PC-9 (cell line): Measurements from ENCODE around the gene KMT5C. TPM values are rescaled to one million over a fixed set of nuclear protein-coding genes. Genes with fewer than 3 reads are reported as not detected.

Experiments used
- BruUV-seq: library from RNA; stranded (reverse); fragments of 400-500 nt; replicated peaks from 2 replicates; lab custom pipeline; 2021; lab: Mats Ljungman, UMichigan
- CTCF ChIA-PET: fragments of 300-600 bp; sonication (Branson Sonifier 250); formaldehyde crosslinking; loops from one replicate; lab custom pipeline; 2022; ENCODE audit warnings: antibody characterized with exemption; lab: Charles Lee
- POLR2A ChIA-PET: fragments of 300-600 bp; sonication (Branson Sonifier 250); formaldehyde crosslinking; loops from one replicate; lab custom pipeline; 2022; ENCODE audit warnings: antibody characterized with exemption; ENCODE audit not compliant: unreplicated experiment; lab: Charles Lee
- DNase-seq, 2 experiments: peaks; one replicate each; pipeline versions ENCODE4 v3.0.0 to v3.0.0-alpha.2; 2015 to 2022; ENCODE audit warnings: mixed read lengths in 1 of 2
- H2AFZ ChIP-seq: fragments of 200-600 bp; sonication (generic); 2 replicates; pipeline ENCODE4 v1.8.1; 2017; ENCODE audit warnings: antibody characterized with exemption
- H3F3A ChIP-seq: fragments of 200-600 bp; sonication (generic); 2 replicates; pipeline ENCODE4 v1.8.1; 2017; ENCODE audit warnings: antibody characterized with exemption, mild to moderate bottlenecking, low read depth; ENCODE audit not compliant: insufficient read depth
- H3K27ac ChIP-seq: fragments of 200-600 bp; sonication (generic); 2 replicates; pipeline ENCODE4 v1.6.1; 2016; ENCODE audit warnings: mixed run types
- H3K27me3 ChIP-seq: fragments of 200-600 bp; sonication (generic); 2 replicates; pipeline ENCODE4 v1.6.1; 2016; ENCODE audit warnings: low read depth, mixed run types; ENCODE audit not compliant: insufficient read depth
- H3K36me3 ChIP-seq: fragments of 200-600 bp; sonication (generic); 2 replicates; pipeline ENCODE4 v1.6.1; 2016; ENCODE audit warnings: low read depth, mixed run types
- H3K4me1 ChIP-seq: fragments of 200-600 bp; sonication (generic); replicated peaks from 2 replicates; pipeline ENCODE4 v1.6.1; 2016; ENCODE audit warnings: mixed run types; ENCODE audit not compliant: insufficient read depth
- H3K4me2 ChIP-seq: fragments of 200-600 bp; sonication (generic); 2 replicates; pipeline ENCODE4 v1.6.1; 2017; ENCODE audit warnings: mixed run types
- H3K4me3 ChIP-seq: fragments of 200-600 bp; sonication (generic); 2 replicates; pipeline ENCODE4 v1.6.1; 2016; ENCODE audit warnings: mixed run types
- H3K79me2 ChIP-seq: fragments of 200-600 bp; sonication (generic); 2 replicates; pipeline ENCODE4 v1.6.1; 2017; ENCODE audit warnings: low read depth, mixed run types
- H3K9me2 ChIP-seq: fragments of 200-600 bp; sonication (generic); 2 replicates; pipeline ENCODE4 v1.8.1; 2017; ENCODE audit warnings: mild to moderate bottlenecking; ENCODE audit not compliant: insufficient read depth
- H3K9me3 ChIP-seq: fragments of 200-600 bp; sonication (generic); 2 replicates; pipeline ENCODE4 v1.8.1; 2016; ENCODE audit warnings: low read depth; ENCODE audit not compliant: insufficient read depth
- H4K20me1 ChIP-seq: fragments of 200-600 bp; sonication (generic); 2 replicates; pipeline ENCODE4 v1.8.1; 2017; ENCODE audit not compliant: insufficient read depth
- CTCF ChIP-seq: fragments of 200-600 bp; sonication (generic); conservative IDR thresholded peaks from 2 replicates; pipeline ENCODE4 v1.6.1; 2017; ENCODE audit warnings: mixed run types, antibody characterized with exemption, mild to moderate bottlenecking, moderate library complexity
- EZH2 ChIP-seq: fragments of 200-600 bp; sonication (generic); IDR thresholded peaks from 2 replicates; pipeline ENCODE4 v1.8.0; 2017; ENCODE audit warnings: antibody characterized with exemption, low read depth
- intact Hi-C: fragments of 100-400 bp; cut with micrococcal nuclease; formaldehyde crosslinking; loops from one replicate; pipeline ENCODE4 v1.10.0; 2022; ENCODE audit not compliant: unreplicated experiment
- total RNA-seq: library from RNA; stranded (reverse); gene quantifications from 2 replicates; pipeline ENCODE4 v1.2.3, GENCODE V29; 2021

The KMT5C gene
- total RNA-seq, 1 experiment from 2014 or later, result 71.6 TPM

- Histone ChIP-seq H3K36me3 (peaks cover 21% of the 10 kb centered on the region), H3K27ac (no peak overlapping the region), H3K4me3 (no peak overlapping the region), H3F3A (peaks cover 80% of the 10 kb centered on the region), H3K79me2 (peaks cover 22% of the 10 kb centered on the region), H3K9me3 (no peaks in the 10 kb centered on the region), H3K9me2 (no peaks in the 10 kb centered on the region), H4K20me1 (peaks cover 42% of the 10 kb centered on the region), H3K27me3 (no peaks in the 10 kb centered on the region), H2AFZ (no peak overlapping the region), H3K4me1 (peaks cover 9% of the 10 kb centered on the region), H3K4me2 (no peak overlapping the region)
- no TSS peak for BruUV-seq
- no peak for DNase-seq
- ChIA-PET POLR2A (interaction anchor here (0.7 kb wide), 1 partner anchor 114 kb away, joined by 9 read pairs; no protein-coding TSS in a partner anchor), CTCF (no interaction called here)
- TF ChIP-seq EZH2 (no peak), CTCF (no peak)
- intact Hi-C loops, result no loop called here
Observed at GRCh38 chr19:55392820-55393761, 53.4 kb downstream of the KMT5C start.

Other genes starting within 250 kb of the KMT5C start
- 110 and 114 TPM in 2 replicates for gene PPP1R12C, start 222.2 kb upstream of the KMT5C start, total RNA-seq
- gene TNNT1, start 190.7 kb upstream of the KMT5C start, total RNA-seq, result 228 and 266 TPM in 2 replicates
- gene TNNI3, start 182.1 kb upstream of the KMT5C start, total RNA-seq, result 13.7 and 18.2 TPM in 2 replicates
- 51.8 and 76.6 TPM in 2 replicates for gene DNAAF3, start 173.3 kb upstream of the KMT5C start, total RNA-seq
- gene SYT5, start 159.6 kb upstream of the KMT5C start, total RNA-seq, result 1.3 and 2.8 TPM in 2 replicates
- gene PTPRH, start 130.4 kb upstream of the KMT5C start, total RNA-seq, result 11.7 and 21.4 TPM in 2 replicates
- 18.1 and 18.4 TPM in 2 replicates for gene TMEM86B, start 111.1 kb upstream of the KMT5C start, total RNA-seq
- 136 and 159 TPM in 2 replicates for gene PPP6R1, start 80.9 kb upstream of the KMT5C start, total RNA-seq
- 66.2 and 79.6 TPM in 2 replicates for gene HSPBP1, start 59.8 kb upstream of the KMT5C start, total RNA-seq
- gene BRSK1, start 55.9 kb upstream of the KMT5C start, total RNA-seq, result 6.5 and 14.4 TPM in 2 replicates
- gene TMEM150B, start 14.5 kb upstream of the KMT5C start, total RNA-seq, result not detected in 2 replicates
- 3.3 and 3.7 TPM in 2 replicates for gene COX6B2, start 14.8 kb downstream of the KMT5C start, total RNA-seq
- gene GARIN5B, start 23.4 kb downstream of the KMT5C start, total RNA-seq, result 0.11 TPM in 1 of 2 replicates, not detected in the other
- 4.1 and 6.6 TPM in 2 replicates for gene IL11, start 30.6 kb downstream of the KMT5C start, total RNA-seq
- not detected in 2 replicates for gene TMEM190, start 37.0 kb downstream of the KMT5C start, total RNA-seq
- 40.4 and 94.5 TPM in 2 replicates for gene TMEM238, start 44.4 kb downstream of the KMT5C start, total RNA-seq
- gene RPL28, start 46.1 kb downstream of the KMT5C start, total RNA-seq, result 2,433 and 2,547 TPM in 2 replicates
- 359 and 395 TPM in 2 replicates for gene UBE2S, start 67.9 kb downstream of the KMT5C start, total RNA-seq
- not detected in 2 replicates for gene SHISA7, start 103.4 kb downstream of the KMT5C start, total RNA-seq
- gene ISOC2, start 121.8 kb downstream of the KMT5C start, total RNA-seq, result 92.4 and 113 TPM in 2 replicates
- 0.73 and 0.74 TPM in 2 replicates for gene C19orf85, start 124.9 kb downstream of the KMT5C start, total RNA-seq
- gene ZNF628, start 136.7 kb downstream of the KMT5C start, total RNA-seq, result 17.7 and 19.3 TPM in 2 replicates
- 61.6 and 103 TPM in 2 replicates for gene NAT14, start 145.3 kb downstream of the KMT5C start, total RNA-seq
- gene SSC5D, start 148.6 kb downstream of the KMT5C start, total RNA-seq, result 3.9 and 4.8 TPM in 2 replicates
- 3.5 and 3.9 TPM in 2 replicates for gene SBK2, start 197.3 kb downstream of the KMT5C start, total RNA-seq
- 41.4 and 45.0 TPM in 2 replicates for gene SBK3, start 205.7 kb downstream of the KMT5C start, total RNA-seq
- gene ZNF579, start 241.0 kb downstream of the KMT5C start, total RNA-seq, result 49.0 TPM in 2 replicates